NOMO-1 treated with dmso at 0.1 percent for 144 hours (cell line): ENCODE results near the gene DEFB126.
"Not testable (repeated sequence)": the region's sequence is repeated elsewhere in the genome, so short reads cannot be mapped to it uniquely, and the experiment has no call there.

Experiments
- DNase-seq: peaks from one replicate; lab custom pipeline; 2025; ENCODE audit not compliant: unreplicated experiment; lab: John Stamatoyannopoulos, UW

The DEFB126 gene

DNA sequence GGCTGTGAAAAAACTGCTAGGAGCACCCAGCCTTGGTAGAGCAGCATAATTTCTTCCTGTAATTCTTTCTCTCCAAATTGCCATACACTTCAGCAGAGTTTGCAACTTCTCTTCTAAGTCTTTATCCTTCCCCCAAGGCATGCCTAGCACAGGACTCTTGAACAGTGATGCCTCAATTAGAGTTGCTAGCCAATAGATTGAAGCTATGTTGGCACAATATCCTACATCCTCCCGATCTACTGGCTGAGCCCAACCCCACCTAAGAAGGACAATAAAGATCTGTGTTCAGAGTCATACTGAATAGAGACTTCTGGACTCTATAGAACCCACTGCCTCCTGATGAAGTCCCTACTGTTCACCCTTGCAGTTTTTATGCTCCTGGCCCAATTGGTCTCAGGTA is at the start of gene DEFB126:
DEFB126 (plus strand) TSS at position 301 of the 400 bp plus-strand sequence; CDS start at position 340, 39 bp downstream.
- no peak for DNase-seq

DNA sequence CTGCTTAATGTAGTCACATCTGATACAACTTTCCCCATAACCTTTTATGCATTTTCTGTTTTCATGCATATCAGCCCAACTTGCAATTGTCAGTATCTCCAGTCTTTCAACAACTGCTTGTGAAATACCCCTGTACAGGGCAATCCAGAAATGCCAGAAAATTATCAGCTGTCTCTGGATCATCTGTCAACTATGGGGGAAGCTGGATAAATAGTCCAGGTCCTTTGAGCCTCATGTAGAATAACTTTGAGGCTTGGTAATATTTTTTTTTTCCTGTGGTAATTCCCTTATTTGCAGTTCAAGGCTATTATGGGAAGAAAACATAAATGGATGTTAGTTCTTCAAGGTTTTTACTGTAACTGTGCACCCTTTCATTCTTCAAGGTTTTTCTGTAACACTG is 48.7 kb upstream of the DEFB126 start:
- no peak for DNase-seq

DNA sequence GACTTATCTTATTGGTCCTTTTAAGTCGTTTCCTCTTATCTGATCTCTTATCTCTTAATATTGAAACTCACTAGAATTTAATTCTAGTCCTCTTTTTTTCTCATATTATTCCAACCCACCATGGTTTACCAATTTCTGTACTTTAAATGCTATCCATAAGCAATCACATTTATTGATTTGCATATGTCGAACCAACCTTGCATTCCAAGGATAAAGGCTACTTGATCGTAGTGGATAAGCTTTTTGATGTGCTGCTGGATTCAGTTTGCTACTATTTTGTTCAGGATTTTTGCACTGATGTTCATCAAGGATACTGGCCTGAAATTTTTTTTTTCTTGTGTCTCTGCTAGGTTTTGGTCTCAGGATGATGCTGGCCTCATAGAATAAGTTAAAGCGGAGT is 47.2 kb upstream of the DEFB126 start:
- no peak for DNase-seq

DNA sequence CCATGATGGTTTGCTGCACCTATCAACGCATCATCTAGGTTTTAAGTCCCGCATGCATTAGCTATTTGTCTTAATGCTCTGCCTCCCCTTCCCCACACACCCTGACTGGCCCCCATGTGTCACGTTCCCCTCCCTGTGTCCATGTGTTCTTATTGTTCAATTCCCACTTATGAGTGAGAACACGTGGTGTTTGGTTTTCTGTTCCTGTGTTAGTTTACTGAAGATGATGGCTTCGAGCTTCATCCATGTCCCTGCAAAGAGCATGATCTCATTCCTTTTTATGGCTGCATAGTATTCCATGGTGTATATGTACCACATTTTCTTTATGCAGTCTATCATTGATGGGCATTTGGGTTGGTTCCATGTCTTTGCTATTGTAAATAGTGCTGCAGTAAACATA is 44.7 kb upstream of the DEFB126 start:
- DNase-seq: not testable (repeated sequence)

DNA sequence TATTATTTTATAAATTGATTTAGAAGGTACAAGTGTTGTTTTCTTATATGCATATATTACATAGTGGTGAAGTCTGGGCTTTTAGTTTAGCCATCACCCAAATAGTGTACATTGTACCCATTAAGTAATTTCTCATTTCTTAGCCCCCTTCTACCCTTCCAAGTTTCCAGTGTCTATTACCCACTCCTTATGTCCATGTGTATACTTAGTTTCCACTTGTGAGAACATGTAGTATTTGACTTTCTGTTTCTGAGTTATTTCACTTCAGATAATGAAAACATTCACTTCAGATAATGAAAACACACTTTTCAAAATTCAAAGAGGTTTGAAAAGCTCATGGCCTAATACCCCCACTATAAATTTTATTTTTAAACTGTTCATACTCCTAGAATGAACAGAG is 40.4 kb upstream of the DEFB126 start:
- DNase-seq: no peak

DNA sequence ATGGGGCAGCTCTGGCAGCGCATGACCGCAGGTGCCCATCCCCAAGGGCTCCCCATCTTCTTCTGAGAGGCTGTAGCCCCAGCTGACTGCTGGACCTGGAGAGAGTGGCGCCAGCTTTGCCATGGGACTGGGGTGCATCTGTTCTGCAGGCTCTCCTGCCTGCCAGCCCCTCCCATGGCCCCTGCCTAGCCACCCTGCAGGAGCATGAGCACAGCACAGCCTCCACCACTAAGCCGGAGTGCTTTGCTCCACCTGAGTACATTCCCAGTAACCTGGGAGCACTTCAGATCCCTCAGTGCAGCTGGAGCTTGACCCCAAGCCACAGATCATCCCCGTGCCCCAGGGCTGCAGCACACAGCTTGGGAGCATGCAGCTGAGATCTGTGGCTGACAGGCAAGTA is 38.9 kb upstream of the DEFB126 start:
- no peak for DNase-seq

- DNase-seq: no peak
Measured at GRCh38 chr20:112396-112795, 30.0 kb upstream of the DEFB126 start.

GRCh38 chr20:117518-117917 is 24.9 kb upstream of the DEFB126 start:
- DNase-seq: no peak

DNA sequence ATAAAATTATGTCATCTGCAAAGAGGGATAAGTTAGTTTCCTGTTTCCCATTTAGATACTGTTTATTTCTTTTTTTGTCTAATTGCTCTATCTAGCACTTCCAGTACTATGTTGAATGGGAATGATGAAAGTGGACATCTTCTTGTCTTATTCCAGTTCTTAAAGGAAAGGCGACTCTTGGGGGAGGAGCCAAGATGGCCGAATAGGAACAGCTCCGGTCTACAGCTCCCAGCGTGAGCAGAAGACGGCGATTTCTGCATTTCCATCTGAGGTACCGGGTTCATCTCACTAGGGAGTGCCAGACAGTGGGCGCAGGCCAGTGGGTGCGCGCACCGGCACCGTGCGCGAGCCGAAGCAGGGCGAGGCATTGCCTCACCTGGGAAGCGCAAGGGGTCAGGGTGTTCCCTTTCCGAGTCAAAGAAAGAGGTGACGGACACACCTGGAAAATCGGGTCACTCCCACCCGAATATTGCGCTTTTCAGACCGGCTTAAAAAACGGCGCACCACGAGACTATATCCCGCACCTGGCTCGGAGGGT is 12.5 kb upstream of the DEFB126 start:
- DNase-seq: not testable (repeated sequence)

DNA sequence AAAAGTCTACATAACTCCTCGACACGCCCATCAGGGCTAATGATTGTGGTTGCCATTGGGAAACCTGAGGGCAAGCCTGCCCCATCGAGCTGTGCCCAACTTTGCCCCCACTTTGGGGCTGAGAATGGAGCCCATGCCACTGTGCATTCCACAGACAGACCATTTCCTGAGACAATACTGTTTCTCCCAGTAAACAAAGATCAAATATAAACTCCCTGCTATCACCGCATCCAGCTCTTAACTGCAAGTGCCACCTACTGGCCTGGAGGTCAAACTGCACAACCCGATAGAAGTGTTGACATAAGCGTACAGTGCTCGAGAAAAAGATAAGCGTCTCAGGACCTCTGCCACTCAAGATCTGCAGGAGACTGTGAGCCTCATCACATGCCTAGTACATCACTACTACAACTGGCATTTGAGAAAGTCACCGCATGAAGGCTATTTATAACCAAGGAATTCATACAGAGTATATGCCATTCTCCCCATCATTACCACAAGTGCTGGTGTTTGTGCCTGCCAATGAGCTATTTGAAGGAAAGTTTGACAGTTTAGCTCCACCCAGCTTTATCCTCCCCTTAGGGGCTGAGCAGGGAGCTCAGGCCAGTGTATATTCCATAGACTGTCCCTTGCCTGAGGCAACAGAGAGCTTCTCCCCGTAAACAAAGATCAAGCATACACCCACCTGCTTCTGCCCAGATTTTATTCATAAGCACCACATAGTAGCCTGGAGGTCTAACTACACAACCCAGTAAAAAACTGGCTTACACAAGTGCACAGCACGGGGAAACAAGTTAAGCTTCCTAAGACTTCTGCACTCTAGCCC is 4.5 kb upstream of the DEFB126 start:
- DNase-seq: no peak

DNA sequence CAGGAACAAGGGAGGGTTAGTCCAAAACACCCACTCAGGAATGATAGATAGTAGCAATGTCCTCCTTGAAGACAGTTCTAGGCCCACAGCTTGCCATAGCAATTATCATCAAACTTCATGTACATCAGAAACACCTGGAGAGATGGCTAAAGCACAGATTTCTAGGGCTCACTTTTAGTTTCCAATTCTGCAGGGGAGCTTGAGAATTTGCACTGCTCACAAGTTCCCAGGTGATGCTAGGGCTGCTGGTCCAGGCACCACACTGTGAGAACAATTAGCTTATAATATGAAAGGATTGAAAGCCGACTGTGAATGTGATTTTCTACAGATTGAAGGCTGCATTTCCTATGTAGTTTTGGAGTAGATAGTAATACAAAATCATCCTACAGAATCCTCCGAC is 3.5 kb downstream of the DEFB126 start:
- DNase-seq: no peak

GRCh38 chr20:152131-152530 is 9.7 kb downstream of the DEFB126 start:
- DNase-seq: no peak

DNA sequence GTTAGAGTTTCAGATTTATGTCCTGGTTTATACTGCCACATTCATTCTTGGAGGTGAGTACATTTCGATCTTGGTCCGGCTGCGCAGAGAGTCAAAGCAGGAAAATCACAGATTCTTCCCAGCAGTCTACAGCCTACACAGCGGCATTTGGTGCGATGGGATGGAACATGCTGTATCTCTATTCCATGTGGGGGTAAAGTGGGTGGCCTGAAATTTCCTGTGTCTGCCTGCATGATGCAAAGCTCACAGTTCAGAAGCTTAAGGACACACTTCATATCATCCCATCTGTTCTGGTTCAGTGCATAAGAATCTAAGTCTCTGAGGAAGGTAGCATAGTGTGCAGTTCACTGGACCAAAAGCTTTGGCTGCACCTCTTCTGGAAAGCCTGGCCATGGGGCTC is 14.8 kb downstream of the DEFB126 start, which contains the start of gene DEFB127:
DEFB127 (plus strand) TSS at position 301 of the 400 bp plus-strand sequence; CDS start at position 392, 91 bp downstream.
- DNase-seq: no peak

GRCh38 chr20:164618-165017 is 22.2 kb downstream of the DEFB126 start:
- no peak for DNase-seq

DNA sequence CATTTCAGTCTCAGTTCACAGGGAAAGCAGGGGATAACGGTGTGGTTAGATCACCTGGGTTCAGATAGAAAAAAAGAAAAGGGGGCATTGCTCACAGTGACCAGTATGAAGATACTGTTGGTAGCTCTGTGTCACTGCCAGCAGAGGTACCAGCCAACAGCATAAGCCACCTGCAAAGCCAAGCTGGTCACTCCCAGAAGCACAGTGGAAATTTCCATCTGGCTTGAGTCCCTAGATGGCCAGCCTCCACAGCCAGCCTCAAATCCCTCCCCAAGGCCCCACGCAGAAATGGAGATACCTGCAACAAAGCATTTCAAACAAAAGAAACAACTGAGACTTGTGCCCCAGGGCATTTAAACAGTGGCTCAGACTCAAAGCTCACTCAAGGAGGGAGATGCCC is 26.5 kb downstream of the DEFB126 start:
- DNase-seq: no peak

DNA sequence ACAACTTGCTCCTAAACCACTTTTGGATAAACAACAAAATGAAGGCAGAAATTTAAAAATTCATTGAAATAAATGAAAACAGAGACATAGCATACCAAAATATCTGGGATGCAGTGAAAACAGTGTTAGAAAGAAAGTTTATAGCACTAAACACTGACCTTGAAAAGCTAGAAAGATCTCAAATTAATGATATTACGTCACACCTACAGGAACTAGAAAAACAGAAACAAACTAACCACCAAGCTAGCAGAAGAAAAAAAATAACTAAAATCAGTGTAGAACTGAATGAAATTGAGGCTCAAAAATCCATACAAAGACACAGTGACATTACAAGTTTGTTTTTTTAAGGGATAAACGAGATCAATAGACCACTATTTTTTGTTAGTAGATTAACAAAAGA is 41.9 kb downstream of the DEFB126 start:
- no peak for DNase-seq

DNA sequence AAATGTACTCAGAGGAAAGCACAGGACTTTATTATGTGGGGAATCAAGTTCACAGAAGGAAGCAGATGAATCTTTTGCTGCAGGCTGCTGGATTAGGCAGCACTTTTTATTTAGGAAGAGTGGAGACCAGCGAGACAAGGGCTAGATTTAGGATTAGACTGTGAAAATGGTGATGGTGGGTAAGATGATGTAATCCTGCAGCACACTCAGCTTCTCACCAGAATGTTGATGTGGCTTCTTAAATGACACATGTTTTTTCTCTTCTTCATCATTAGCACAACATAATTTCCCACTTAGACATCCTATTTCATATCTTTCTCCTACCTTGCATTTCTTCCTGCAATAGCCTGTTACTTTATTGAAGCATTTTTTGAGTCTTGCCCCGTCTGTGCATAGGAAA is 45.3 kb downstream of the DEFB126 start:
- DNase-seq: no peak

DNA sequence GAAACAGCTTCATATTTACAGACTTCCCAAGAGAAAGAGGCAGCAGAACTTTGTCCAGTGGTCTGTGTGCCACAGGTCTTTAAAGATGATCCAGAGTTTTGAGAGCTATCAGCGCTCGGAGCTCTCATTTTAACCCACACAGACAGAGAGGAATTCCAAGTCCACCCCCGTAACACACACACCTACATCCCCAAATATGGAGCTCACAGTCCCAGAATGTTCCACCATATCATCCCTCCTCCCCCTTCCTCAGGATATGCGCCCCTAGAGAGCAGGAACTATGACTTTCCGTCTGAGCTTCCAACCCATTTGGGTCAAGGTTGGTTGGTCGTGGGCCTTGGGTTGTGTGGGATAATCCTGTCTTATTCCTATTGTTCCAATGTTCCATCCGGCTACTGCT is 47.2 kb downstream of the DEFB126 start, which contains the start of gene DEFB128:
DEFB128 (minus strand) TSS at position 101 of the 400 bp plus-strand sequence; CDS start at position 13, 88 bp downstream.
- DNase-seq: no peak
